Measurements from ENCODE around the gene VDR. TPM values are rescaled to one million over a fixed set of nuclear protein-coding genes. Genes with fewer than 3 reads are reported as not detected.

VDR gene
- total RNA-seq, 4 donors from 2014 or later = 36.7 to 47.9 (median 41.2) TPM

DNA sequence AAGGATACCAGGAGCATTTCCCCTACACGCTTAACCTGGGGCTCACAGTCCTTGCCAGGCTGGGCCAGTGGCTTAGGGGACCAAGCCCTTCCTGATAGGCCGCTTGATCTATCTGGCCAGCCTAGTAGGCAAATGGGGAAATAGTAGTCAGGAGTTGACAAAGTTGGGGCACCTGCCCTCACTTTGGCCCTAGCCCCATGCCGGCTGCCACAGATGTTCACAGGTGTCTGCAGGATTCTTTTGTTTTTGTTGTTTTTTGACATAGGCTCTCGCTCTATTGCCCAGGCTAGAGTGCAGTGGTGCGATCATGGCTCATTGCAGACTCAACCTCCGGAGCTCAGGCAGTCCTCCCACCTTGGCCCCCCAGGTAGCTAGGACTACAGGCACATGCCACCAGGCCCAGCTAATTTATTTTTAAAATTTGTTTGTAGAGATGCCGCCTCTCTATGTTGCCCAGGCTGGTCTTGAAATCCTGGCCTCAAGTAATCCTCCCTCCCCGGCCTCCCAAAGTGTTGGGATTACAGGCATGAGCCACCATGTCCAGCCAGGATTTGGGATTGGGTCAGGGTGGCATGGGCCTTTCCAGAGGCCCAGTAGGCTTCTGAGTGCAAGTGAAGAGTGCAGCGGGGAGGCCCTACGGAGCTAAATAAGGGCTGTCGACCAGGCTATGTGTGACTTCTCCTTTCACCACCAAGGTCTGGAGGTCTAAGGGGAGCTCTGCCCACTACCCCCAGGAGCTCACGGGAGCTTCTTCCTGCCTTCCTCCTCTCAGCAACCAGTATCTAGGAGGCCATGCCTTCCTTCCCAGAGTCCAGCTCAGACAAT, 69.6 kb downstream of the VDR start:
- no peak overlapping the region for H3K27ac ChIP-seq
- no peak for DNase-seq (ENCODE audit: low spot score in 2 of 2)
- H3K4me1 ChIP-seq = peaks cover 50% of the 10 kb centered on the region
- TF ChIP-seq, protein P1, sequence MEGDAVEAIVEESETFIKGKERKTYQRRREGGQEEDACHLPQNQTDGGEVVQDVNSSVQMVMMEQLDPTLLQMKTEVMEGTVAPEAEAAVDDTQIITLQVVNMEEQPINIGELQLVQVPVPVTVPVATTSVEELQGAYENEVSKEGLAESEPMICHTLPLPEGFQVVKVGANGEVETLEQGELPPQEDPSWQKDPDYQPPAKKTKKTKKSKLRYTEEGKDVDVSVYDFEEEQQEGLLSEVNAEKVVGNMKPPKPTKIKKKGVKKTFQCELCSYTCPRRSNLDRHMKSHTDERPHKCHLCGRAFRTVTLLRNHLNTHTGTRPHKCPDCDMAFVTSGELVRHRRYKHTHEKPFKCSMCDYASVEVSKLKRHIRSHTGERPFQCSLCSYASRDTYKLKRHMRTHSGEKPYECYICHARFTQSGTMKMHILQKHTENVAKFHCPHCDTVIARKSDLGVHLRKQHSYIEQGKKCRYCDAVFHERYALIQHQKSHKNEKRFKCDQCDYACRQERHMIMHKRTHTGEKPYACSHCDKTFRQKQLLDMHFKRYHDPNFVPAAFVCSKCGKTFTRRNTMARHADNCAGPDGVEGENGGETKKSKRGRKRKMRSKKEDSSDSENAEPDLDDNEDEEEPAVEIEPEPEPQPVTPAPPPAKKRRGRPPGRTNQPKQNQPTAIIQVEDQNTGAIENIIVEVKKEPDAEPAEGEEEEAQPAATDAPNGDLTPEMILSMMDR (IDR thresholded peaks at IDR 0.05) = no peak
- TF ChIP-seq POLR2AphosphoS5 (IDR thresholded peaks at IDR 0.05) (no peak), EP300 (IDR thresholded peaks at IDR 0.05) (no peak), POLR2A (IDR thresholded peaks at IDR 0.05) (no peak)
- WGBS = 89% methylated on average over 12 of the region's 12 CpGs
- no peaks in the 10 kb centered on the region for H3K36me3 ChIP-seq
- H3K4me3 ChIP-seq = no peak overlapping the region
- no peaks in the 10 kb centered on the region for H3K27me3 ChIP-seq
- H3K9me3 ChIP-seq = no peaks in the 10 kb centered on the region

DNA sequence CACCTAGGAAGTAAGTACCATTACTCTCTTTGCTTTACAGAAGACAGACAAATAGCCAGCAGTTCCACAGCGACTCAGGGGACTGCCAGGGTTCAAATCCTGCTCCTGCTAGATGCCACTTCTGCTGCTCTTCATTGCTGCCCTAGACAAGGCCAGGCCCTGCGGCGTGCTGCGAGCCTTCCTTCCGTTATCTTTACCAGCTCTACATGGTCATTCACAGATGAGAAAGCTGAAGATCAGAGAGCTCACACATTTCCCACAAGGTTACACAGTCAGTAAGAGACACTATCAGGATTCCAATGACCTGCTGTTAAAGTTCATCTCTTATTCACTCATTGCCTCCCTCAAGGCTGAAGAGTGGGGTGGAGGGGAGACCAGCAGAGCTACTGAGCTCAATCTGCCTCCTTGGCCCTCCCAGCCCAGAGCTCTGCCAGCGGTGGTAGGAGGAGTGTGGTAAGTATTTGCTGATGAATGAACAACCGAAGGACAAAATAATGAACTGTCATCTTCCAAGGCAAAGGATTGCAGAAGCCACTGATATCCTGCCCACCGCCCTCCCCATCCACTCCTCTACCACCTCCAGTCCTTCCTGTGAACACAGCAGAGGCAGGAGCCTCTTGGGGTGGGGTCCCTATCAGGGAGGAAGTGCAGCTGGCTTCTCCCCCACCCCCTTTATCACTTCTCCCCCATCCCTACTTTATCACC, 70.4 kb downstream of the VDR start:
- no peak for DNase-seq (ENCODE audit: low spot score in 2 of 2)
- Histone ChIP-seq H3K36me3 (no peaks in the 10 kb centered on the region), H3K27ac (no peak overlapping the region), H3K4me3 (no peak overlapping the region), H3K4me1 (peaks cover 57% of the 10 kb centered on the region), H3K9me3 (no peaks in the 10 kb centered on the region), H3K27me3 (no peaks in the 10 kb centered on the region)
- TF ChIP-seq POLR2A (IDR thresholded peaks at IDR 0.05) = no peak
- no peak for TF ChIP-seq EP300 (IDR thresholded peaks at IDR 0.05)
- TF ChIP-seq, protein P1 (IDR thresholded peaks at IDR 0.05) = no peak
- TF ChIP-seq POLR2AphosphoS5 (IDR thresholded peaks at IDR 0.05) = no peak
- WGBS = 82% methylated on average over 8 of the region's 8 CpGs

GRCh38 chr12:47833591-47834012, 71.2 kb downstream of the VDR start:
- H3K27ac ChIP-seq = no peak overlapping the region
- H3K4me3 ChIP-seq = no peak overlapping the region
- WGBS = 97% methylated on average over 10 of the region's 12 CpGs
- H3K4me1 ChIP-seq = peaks cover 59% of the 10 kb centered on the region
- TF ChIP-seq EP300 (IDR thresholded peaks at IDR 0.05) = no peak
- no peak for TF ChIP-seq POLR2AphosphoS5 (IDR thresholded peaks at IDR 0.05)
- TF ChIP-seq, protein P1 (IDR thresholded peaks at IDR 0.05) = no peak
- TF ChIP-seq POLR2A (IDR thresholded peaks at IDR 0.05) = no peak
- no peaks in the 10 kb centered on the region for H3K27me3 ChIP-seq
- no peak for DNase-seq (ENCODE audit: low spot score in 2 of 2)
- H3K36me3 ChIP-seq = no peaks in the 10 kb centered on the region
- H3K9me3 ChIP-seq = no peaks in the 10 kb centered on the region

DNA sequence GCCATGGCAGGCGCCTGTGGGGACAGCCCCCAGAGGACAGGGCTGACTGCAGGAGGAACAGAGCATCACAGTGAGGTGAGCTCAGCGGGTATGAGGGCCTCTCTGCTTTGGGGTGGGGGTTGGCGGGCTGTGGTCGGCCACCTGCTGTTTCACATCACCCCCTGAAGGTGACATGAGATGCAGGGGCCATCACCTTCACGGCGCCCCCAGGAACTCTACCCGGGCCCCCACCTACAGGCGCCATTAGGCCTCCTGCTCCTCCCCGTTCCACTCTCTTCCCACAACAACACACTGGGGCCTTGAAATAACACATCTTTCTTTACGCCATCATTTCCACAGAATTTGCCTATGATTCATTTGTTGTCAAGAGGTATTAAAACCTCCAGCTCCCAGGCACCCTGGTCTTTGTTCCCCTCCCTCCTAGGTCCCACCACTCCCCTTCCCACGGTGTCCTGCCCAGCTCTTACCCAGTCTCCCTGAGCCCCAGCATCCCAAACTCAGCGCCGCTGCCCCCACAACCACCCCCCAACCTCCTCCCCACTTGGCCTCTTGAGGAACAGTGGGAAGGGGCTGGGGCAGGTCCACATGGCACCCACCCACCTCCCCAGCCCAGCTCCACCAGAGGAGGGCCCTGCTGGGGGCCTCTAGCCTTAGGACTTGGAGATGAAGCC, 72.4 kb downstream of the VDR start:
- no peak overlapping the region for H3K4me3 ChIP-seq
- H3K4me1 ChIP-seq = peaks cover 59% of the 10 kb centered on the region
- no peak overlapping the region for H3K27ac ChIP-seq
- TF ChIP-seq EP300 (IDR thresholded peaks at IDR 0.05) = no peak
- TF ChIP-seq POLR2AphosphoS5 (IDR thresholded peaks at IDR 0.05) = no peak
- TF ChIP-seq, protein P1 (IDR thresholded peaks at IDR 0.05) = no peak
- TF ChIP-seq POLR2A (IDR thresholded peaks at IDR 0.05) = no peak
- no peaks in the 10 kb centered on the region for H3K9me3 ChIP-seq
- no peaks in the 10 kb centered on the region for H3K27me3 ChIP-seq
- WGBS = 83% methylated on average over 13 of the region's 13 CpGs
- H3K36me3 ChIP-seq = no peaks in the 10 kb centered on the region
- no peak for DNase-seq (ENCODE audit: low spot score in 2 of 2)

DNA sequence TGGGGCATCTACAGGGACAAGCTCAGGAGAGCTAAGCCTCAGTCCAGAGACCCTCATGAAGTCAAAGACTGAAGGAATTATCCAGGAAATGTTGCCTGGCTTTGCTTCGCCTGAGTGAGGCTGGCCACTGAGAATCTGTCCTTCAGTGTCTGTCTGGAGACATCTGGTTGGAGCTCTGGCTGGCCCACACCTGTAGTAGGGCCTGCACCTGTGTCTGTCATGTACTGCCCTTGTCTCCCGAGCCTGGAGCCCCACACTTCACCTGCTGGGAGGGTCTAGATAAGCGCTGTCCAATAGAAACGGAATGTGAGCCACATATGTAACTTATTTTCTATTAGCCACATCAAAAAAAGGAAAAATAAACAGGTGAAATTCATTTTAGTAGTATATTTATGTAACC, 75.2 kb downstream of the VDR start:
- H3K27ac ChIP-seq = peak overlapping the region; percentile 90
- no peaks in the 10 kb centered on the region for H3K27me3 ChIP-seq
- H3K9me3 ChIP-seq = no peaks in the 10 kb centered on the region
- WGBS = 56% methylated on average over 3 of the region's 4 CpGs
- DNase-seq (ENCODE audit: low spot score in 2 of 2) = no peak
- no peaks in the 10 kb centered on the region for H3K36me3 ChIP-seq
- H3K4me1 ChIP-seq = peaks cover 69% of the 10 kb centered on the region
- TF ChIP-seq EP300 (IDR thresholded peaks at IDR 0.05) = no peak
- no peak for TF ChIP-seq POLR2A (IDR thresholded peaks at IDR 0.05)
- TF ChIP-seq POLR2AphosphoS5 (IDR thresholded peaks at IDR 0.05) = no peak
- TF ChIP-seq, protein P1 (IDR thresholded peaks at IDR 0.05) = no peak
- no peak overlapping the region for H3K4me3 ChIP-seq

All from suprapubic skin (tissue), 4 donors.